Neural cell (in vitro differentiated cells): ENCODE measurements around the gene GJA5. TPM values are rescaled to one million over a fixed set of nuclear protein-coding genes. Genes with fewer than 3 reads are reported as not detected.

ENCODE experiments used
- H2AFZ ChIP-seq: fragments of 200-600, 300-800 bp; sonication (generic), shearing (Covaris generic); 2 replicates; pipeline ENCODE4 v1.6.0; 2014; ENCODE audit warnings: low read depth, mild to moderate bottlenecking, antibody characterized with exemption, low read length, moderate library complexity
- H3F3A ChIP-seq: fragments of 200-600 bp; shearing (Covaris generic); 2 replicates; pipeline ENCODE4 v1.6.1; 2016; ENCODE audit warnings: mild to moderate bottlenecking, moderate library complexity, mixed read lengths, antibody characterized with exemption, low read length; ENCODE audit not compliant: insufficient read depth, poor library complexity, severe bottlenecking
- H3K27ac ChIP-seq: fragments of 200-600, 300-800 bp; sonication (generic), shearing (Covaris generic); 2 replicates; pipeline ENCODE4 v1.5.1; 2014; ENCODE audit warnings: mild to moderate bottlenecking, low read length, moderate library complexity
- H3K27me3 ChIP-seq: fragments of 300-800, 200-600 bp; sonication (generic), shearing (Covaris generic); 2 replicates; pipeline ENCODE4 v1.6.0; 2014; ENCODE audit warnings: mild to moderate bottlenecking, low read depth, low read length, moderate library complexity; ENCODE audit not compliant: insufficient read depth
- H3K36me3 ChIP-seq: fragments of 300-800, 200-600 bp; sonication (generic), shearing (Covaris generic); 2 replicates; pipeline ENCODE4 v1.5.1; 2014; ENCODE audit warnings: mild to moderate bottlenecking, antibody characterized with exemption, low read length, moderate library complexity; ENCODE audit not compliant: insufficient read depth
- H3K4me2 ChIP-seq: fragments of 300-800, 200-600 bp; sonication (generic), shearing (Covaris generic); 2 replicates; pipeline ENCODE4 v1.6.0; 2014; ENCODE audit warnings: mild to moderate bottlenecking, low read length
- H3K4me3 ChIP-seq: fragments of 300-800, 200-600 bp; sonication (generic), shearing (Covaris generic); 2 replicates; pipeline ENCODE4 v1.5.1; 2014; ENCODE audit warnings: mild to moderate bottlenecking, low read length, moderate library complexity
- H3K79me2 ChIP-seq: fragments of 200-600 bp; shearing (Covaris generic); replicated peaks from 2 replicates; pipeline ENCODE4 v1.6.0; 2014; ENCODE audit warnings: mild to moderate bottlenecking, low read length, moderate library complexity; ENCODE audit not compliant: insufficient read depth
- H3K9ac ChIP-seq: fragments of 300-800, 200-600 bp; sonication (generic), shearing (Covaris generic); 2 replicates; pipeline ENCODE4 v1.6.1; 2016; ENCODE audit warnings: mild to moderate bottlenecking, low read length, mixed read lengths
- H3K9me2 ChIP-seq: fragments of 200-600 bp; shearing (Covaris generic); 2 replicates; pipeline ENCODE4 v1.6.1; 2016; ENCODE audit warnings: mild to moderate bottlenecking, low read length, mixed read lengths; ENCODE audit not compliant: insufficient read depth
- H3K9me3 ChIP-seq: fragments of 200-600, 300-800 bp; sonication (generic), shearing (Covaris generic); 2 replicates; pipeline ENCODE4 v1.6.1; 2016; ENCODE audit warnings: mild to moderate bottlenecking, mixed run types, low read length, moderate library complexity, mixed read lengths
- H4K20me1 ChIP-seq: fragments of 200-600 bp; shearing (Covaris generic); 2 replicates; pipeline ENCODE4 v1.6.1; 2016; ENCODE audit warnings: mild to moderate bottlenecking, mixed run types; ENCODE audit not compliant: insufficient read depth
- EP300 ChIP-seq: fragments of 450-650 bp; conservative IDR thresholded peaks from 2 replicates; pipeline ENCODE4 v1.6.1; 2014; ENCODE audit warnings: antibody characterized with exemption, mild to moderate bottlenecking, moderate library complexity; ENCODE audit not compliant: poor library complexity, severe bottlenecking
- EZH2 ChIP-seq: fragments of 200-600, 300-800 bp; shearing (Covaris generic), sonication (generic); IDR thresholded peaks from 2 replicates; pipeline ENCODE4 v1.6.1; 2014; ENCODE audit warnings: antibody characterized with exemption, low read length, borderline replicate concordance, mild to moderate bottlenecking; ENCODE audit not compliant: insufficient read depth, poor library complexity, severe bottlenecking
- MXI1 ChIP-seq: fragments of 450-650 bp; conservative IDR thresholded peaks from 2 replicates; pipeline ENCODE4 v1.6.1; 2014; ENCODE audit warnings: antibody characterized with exemption, mild to moderate bottlenecking; ENCODE audit not compliant: poor library complexity, severe bottlenecking
- POLR2AphosphoS5 ChIP-seq: IDR thresholded peaks from 2 replicates; pipeline ENCODE4 v1.6.1; 2012
- RAD21 ChIP-seq: fragments of 450-650 bp; conservative IDR thresholded peaks from 2 replicates; pipeline ENCODE4 v1.6.1; 2014; ENCODE audit warnings: antibody characterized with exemption, mild to moderate bottlenecking, moderate library complexity
- REST ChIP-seq: IDR thresholded peaks from 2 replicates; pipeline ENCODE4 v1.6.1; 2012; ENCODE audit warnings: borderline replicate concordance
- SMC3 ChIP-seq: fragments of 450-650 bp; conservative IDR thresholded peaks from 2 replicates; pipeline ENCODE4 v1.6.1; 2014; ENCODE audit warnings: antibody characterized with exemption, mild to moderate bottlenecking, moderate library complexity; ENCODE audit not compliant: poor library complexity
- TAF1 ChIP-seq: IDR thresholded peaks from 2 replicates; pipeline ENCODE4 v1.6.1; 2012; ENCODE audit warnings: low read depth
- polyA plus RNA-seq: library from polyadenylated mRNA; depleted of rRNA; stranded (reverse); fragments of >200 nt; gene quantifications from 2 replicates; pipeline ENCODE4 v1.2.3, GENCODE V29; 2014
- TF ChIP-seq, protein P1 (sequence below): fragments of 450-650 bp; IDR thresholded peaks from 2 replicates; pipeline ENCODE4 v1.5.1; 2014; ENCODE audit warnings: antibody characterized with exemption, mild to moderate bottlenecking, moderate library complexity; ENCODE audit not compliant: poor library complexity, severe bottlenecking

The GJA5 gene
- polyA plus RNA-seq, 1 donor from 2014 or later, result not detected

- Histone ChIP-seq H3K79me2 (no peaks in the 10 kb centered on the region), H3K4me2 (no peak overlapping the region), H2AFZ (no peak overlapping the region), H3K36me3 (no peaks in the 10 kb centered on the region), H3K9ac (no peak overlapping the region), H3K27me3 (no peaks in the 10 kb centered on the region), H4K20me1 (no peaks in the 10 kb centered on the region), H3K27ac (no peak overlapping the region), H3K4me3 (no peak overlapping the region), H3F3A (no peaks in the 10 kb centered on the region), H3K9me2 (no peaks in the 10 kb centered on the region), H3K9me3 (no peaks in the 10 kb centered on the region)
- TF ChIP-seq MXI1, result no peak
- no peak for TF ChIP-seq POLR2AphosphoS5
- no peak for TF ChIP-seq TAF1
- TF ChIP-seq EP300, result no peak
Measured at GRCh38 chr1:147791876-147792275, 31.5 kb upstream of the GJA5 start.

GRCh38 chr1:147787765-147788164, 27.4 kb upstream of the GJA5 start:
- H3K27ac ChIP-seq, result no peak overlapping the region
- H2AFZ ChIP-seq, result no peak overlapping the region
- H3K9me3 ChIP-seq, result no peaks in the 10 kb centered on the region
- no peak overlapping the region for H3K4me3 ChIP-seq
- H4K20me1 ChIP-seq, result no peaks in the 10 kb centered on the region
- H3F3A ChIP-seq, result no peaks in the 10 kb centered on the region
- no peak overlapping the region for H3K9ac ChIP-seq
- H3K36me3 ChIP-seq, result no peaks in the 10 kb centered on the region
- H3K4me2 ChIP-seq, result no peak overlapping the region
- no peaks in the 10 kb centered on the region for H3K9me2 ChIP-seq
- H3K27me3 ChIP-seq, result no peaks in the 10 kb centered on the region
- TF ChIP-seq, protein P1, sequence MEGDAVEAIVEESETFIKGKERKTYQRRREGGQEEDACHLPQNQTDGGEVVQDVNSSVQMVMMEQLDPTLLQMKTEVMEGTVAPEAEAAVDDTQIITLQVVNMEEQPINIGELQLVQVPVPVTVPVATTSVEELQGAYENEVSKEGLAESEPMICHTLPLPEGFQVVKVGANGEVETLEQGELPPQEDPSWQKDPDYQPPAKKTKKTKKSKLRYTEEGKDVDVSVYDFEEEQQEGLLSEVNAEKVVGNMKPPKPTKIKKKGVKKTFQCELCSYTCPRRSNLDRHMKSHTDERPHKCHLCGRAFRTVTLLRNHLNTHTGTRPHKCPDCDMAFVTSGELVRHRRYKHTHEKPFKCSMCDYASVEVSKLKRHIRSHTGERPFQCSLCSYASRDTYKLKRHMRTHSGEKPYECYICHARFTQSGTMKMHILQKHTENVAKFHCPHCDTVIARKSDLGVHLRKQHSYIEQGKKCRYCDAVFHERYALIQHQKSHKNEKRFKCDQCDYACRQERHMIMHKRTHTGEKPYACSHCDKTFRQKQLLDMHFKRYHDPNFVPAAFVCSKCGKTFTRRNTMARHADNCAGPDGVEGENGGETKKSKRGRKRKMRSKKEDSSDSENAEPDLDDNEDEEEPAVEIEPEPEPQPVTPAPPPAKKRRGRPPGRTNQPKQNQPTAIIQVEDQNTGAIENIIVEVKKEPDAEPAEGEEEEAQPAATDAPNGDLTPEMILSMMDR, result no peak
- no peak for TF ChIP-seq EZH2
- H3K79me2 ChIP-seq, result no peaks in the 10 kb centered on the region

GRCh38 chr1:147786536-147786935, 26.1 kb upstream of the GJA5 start:
- Histone ChIP-seq H3F3A (no peaks in the 10 kb centered on the region), H3K27me3 (no peaks in the 10 kb centered on the region), H3K27ac (no peak overlapping the region), H3K4me3 (no peak overlapping the region), H2AFZ (no peak overlapping the region), H3K4me2 (no peak overlapping the region), H3K9me2 (no peaks in the 10 kb centered on the region), H3K9ac (no peak overlapping the region), H3K9me3 (no peaks in the 10 kb centered on the region), H4K20me1 (no peaks in the 10 kb centered on the region), H3K36me3 (no peaks in the 10 kb centered on the region), H3K79me2 (no peaks in the 10 kb centered on the region)
- no peak for TF ChIP-seq SMC3
- no peak for TF ChIP-seq EP300
- no peak for TF ChIP-seq TAF1
- no peak for TF ChIP-seq MXI1
- TF ChIP-seq EZH2, result no peak
- no peak for TF ChIP-seq REST
- TF ChIP-seq, protein P1, result no peak
- no peak for TF ChIP-seq RAD21
- no peak for TF ChIP-seq POLR2AphosphoS5
